Gastroesophageal sphincter (tissue), 4 donors: Measurements from ENCODE around the gene TGFBR2. TPM values are rescaled to one million over a fixed set of nuclear protein-coding genes. Genes with fewer than 3 reads are reported as not detected.

Experiments used
- ATAC-seq: fragments of 150-250 bp; one replicate; pipeline ENCODE4 v1.9.1; 2016; ENCODE audit warnings: mild to moderate bottlenecking, moderate library complexity
- H3K27ac ChIP-seq, 4 donors: fragments of 200-600 bp; sonication (generic) in 3 of 4; 1 replicate in 3 of 4; 2 replicates in 1 of 4; pipeline ENCODE4 v1.5.1; 2016 to 2019
- H3K27me3 ChIP-seq: fragments of 200-600 bp; sonication (generic); one replicate; pipeline ENCODE4 v1.5.1; 2019
- H3K36me3 ChIP-seq, 2 donors: fragments of 200-600 bp; sonication (generic); one replicate each; pipeline ENCODE4 v1.5.1; 2019; ENCODE audit warnings: control low read depth in 1 of 2
- H3K4me1 ChIP-seq, 3 donors: fragments of 200-600 bp; sonication (generic); 1 replicate in 2 of 3; 2 replicates in 1 of 3; pipeline ENCODE4 v1.5.1; 2016 to 2019; ENCODE audit warnings: control low read depth in 2 of 3
- H3K4me3 ChIP-seq, 2 donors: fragments of 200-600 bp; sonication (generic); one replicate each; pipeline ENCODE4 v1.5.1; 2019; ENCODE audit warnings: mild to moderate bottlenecking in 1 of 2, moderate library complexity in 1 of 2
- H3K9me3 ChIP-seq, 3 donors: fragments of 200-600 bp; sonication (generic); one replicate each; pipeline ENCODE4 v1.5.1; 2017 to 2019; ENCODE audit warnings: control low read depth in 2 of 3
- CTCF ChIP-seq, 4 experiments: fragments of 200-600 bp in 2 of 4; fragments of 450-650 bp in 2 of 4; sonication (generic) in 1 of 4; IDR thresholded peaks; one replicate each; pipeline ENCODE4 v1.5.1; 2017 to 2019; ENCODE audit warnings: antibody characterized with exemption in 4 of 4, mild to moderate bottlenecking in 2 of 4, moderate library complexity in 2 of 4
- EP300 ChIP-seq: sonication (generic); formaldehyde crosslinking; IDR thresholded peaks from one replicate; pipeline ENCODE4 v1.6.1; 2017; ENCODE audit warnings: antibody characterized with exemption, mild to moderate bottlenecking
- POLR2A ChIP-seq, 2 donors: fragments of 450-650 bp; IDR thresholded peaks; one replicate each; pipeline ENCODE4 v1.6.1; 2017; ENCODE audit warnings: antibody characterized with exemption in 2 of 2, mild to moderate bottlenecking in 2 of 2, moderate library complexity in 1 of 2
- POLR2AphosphoS5 ChIP-seq: sonication (generic); formaldehyde crosslinking; IDR thresholded peaks from one replicate; pipeline ENCODE4 v1.6.1; 2017; ENCODE audit warnings: antibody characterized with exemption
- WGBS, 2 donors: methylation state at CpG; one replicate each; pipeline ENCODE4 v1.1.5; 2018; ENCODE audit warnings: low coverage in 1 of 2; 5-methylcytosine and 5-hydroxymethylcytosine counted together
- total RNA-seq, 4 donors: library from RNA; depleted of rRNA; stranded (reverse); fragments of >200 nt; gene quantifications; one replicate each; pipeline ENCODE4 v1.1.0, GENCODE V29; 2016

TGFBR2 gene
- total RNA-seq, 4 donors from 2014 or later: 174 to 297 (median 231) TPM

GRCh38 chr3:30642849-30643361 lies 36.5 kb downstream of the TGFBR2 start:
- H3K27ac ChIP-seq: peak overlapping the region; percentile 63 to 85 (median 76)
- ATAC-seq: no peak
- 18 to 24% methylated on average over 3 to 4 of the region's 4 CpGs for WGBS, 2 donors

DNA sequence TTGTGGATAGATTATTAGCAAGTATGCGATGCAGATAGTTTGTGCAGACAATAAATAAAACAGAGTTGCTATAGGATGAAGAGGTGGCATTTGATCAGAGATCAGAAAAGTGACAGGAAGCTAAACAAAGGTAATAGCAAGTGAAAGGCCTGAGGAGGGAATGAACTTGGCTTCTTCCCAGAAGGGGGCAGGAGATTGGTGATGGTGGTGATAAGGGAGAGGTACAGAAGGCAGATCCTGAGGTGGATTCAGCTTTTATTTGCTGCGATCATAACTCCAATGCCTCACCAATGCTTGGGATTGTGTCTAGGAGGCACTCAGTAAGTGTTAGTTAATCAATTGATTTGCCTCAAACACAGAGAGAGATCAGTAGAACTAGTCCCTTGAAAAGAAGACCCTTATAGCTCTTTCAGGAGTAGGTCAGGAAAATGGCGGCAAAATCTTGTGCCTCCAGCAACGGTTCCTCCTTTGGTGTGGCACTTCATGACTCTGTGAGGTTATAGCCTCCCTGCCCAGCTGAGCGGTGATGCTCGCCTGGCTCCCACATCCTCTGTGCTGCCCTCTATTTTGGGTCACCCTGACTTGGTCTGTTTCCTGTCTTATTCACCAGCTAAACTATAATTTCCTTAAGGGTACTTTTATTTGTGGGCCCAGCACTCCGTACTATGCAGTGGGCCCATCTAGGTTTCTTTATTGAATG lies 37.5 kb downstream of the TGFBR2 start:
- 75 to 93% methylated on average over 5 to 7 of the region's 7 CpGs for WGBS, 2 donors
- peaks cover 42 to 87% (median 62%) of the 10 kb centered on the region in 3 donors for H3K4me1 ChIP-seq
- ATAC-seq: peak; percentile 5
- H3K4me3 ChIP-seq: no peak overlapping the region
- peak overlapping the region; percentile 63 to 85 (median 76) for H3K27ac ChIP-seq
- H3K27me3 ChIP-seq: no peaks in the 10 kb centered on the region
- TF ChIP-seq EP300: no peak
- no peak for TF ChIP-seq POLR2A (IDR thresholded peaks at IDR 0.05)
- no peak for TF ChIP-seq POLR2AphosphoS5
- no peak for TF ChIP-seq CTCF (IDR thresholded peaks at IDR 0.05)
- no peaks in the 10 kb centered on the region for H3K9me3 ChIP-seq
- H3K36me3 ChIP-seq: peaks cover 6 to 43% of the 10 kb centered on the region in 2 donors

More at GRCh38 chr3:30642849-30643361, 36.5 kb downstream of the TGFBR2 start:
- Histone ChIP-seq H3K4me1 (peaks cover 38 to 87% (median 57%) of the 10 kb centered on the region in 3 donors), H3K9me3 (no peaks in the 10 kb centered on the region), H3K27me3 (no peaks in the 10 kb centered on the region), H3K4me3 (no peak overlapping the region), H3K36me3 (peaks cover 6 to 33% of the 10 kb centered on the region in 2 donors)
- no peak for TF ChIP-seq CTCF (IDR thresholded peaks at IDR 0.05)
- no peak for TF ChIP-seq POLR2A (IDR thresholded peaks at IDR 0.05)
- TF ChIP-seq POLR2AphosphoS5: no peak
- TF ChIP-seq EP300: no peak

DNA sequence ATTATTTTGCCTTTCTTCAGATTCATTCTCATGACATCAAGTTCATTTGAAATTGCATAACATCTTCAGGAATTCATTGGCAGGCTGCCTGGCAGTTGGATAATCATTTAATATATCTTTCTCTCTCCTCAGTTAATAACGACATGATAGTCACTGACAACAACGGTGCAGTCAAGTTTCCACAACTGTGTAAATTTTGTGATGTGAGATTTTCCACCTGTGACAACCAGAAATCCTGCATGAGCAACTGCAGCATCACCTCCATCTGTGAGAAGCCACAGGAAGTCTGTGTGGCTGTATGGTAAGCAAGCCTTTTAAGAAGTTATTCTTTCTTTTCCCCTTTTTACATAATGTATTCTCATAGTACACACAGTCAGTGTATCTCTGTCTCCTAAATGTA lies 38.2 kb downstream of the TGFBR2 start:
- TF ChIP-seq POLR2AphosphoS5: peak; percentile 27
- no peak for TF ChIP-seq EP300
- Histone ChIP-seq H3K27ac (peak overlapping the region; percentile 63 to 85 (median 76)), H3K27me3 (no peaks in the 10 kb centered on the region), H3K4me1 (peaks cover 41 to 87% (median 65%) of the 10 kb centered on the region in 3 donors), H3K9me3 (no peaks in the 10 kb centered on the region), H3K36me3 (peaks cover 6 to 47% of the 10 kb centered on the region in 2 donors), H3K4me3 (no peak overlapping the region)
- WGBS, 2 donors: 0% methylated on average over 2 of the region's 2 CpGs
- peak; percentile 54 for ATAC-seq

DNA sequence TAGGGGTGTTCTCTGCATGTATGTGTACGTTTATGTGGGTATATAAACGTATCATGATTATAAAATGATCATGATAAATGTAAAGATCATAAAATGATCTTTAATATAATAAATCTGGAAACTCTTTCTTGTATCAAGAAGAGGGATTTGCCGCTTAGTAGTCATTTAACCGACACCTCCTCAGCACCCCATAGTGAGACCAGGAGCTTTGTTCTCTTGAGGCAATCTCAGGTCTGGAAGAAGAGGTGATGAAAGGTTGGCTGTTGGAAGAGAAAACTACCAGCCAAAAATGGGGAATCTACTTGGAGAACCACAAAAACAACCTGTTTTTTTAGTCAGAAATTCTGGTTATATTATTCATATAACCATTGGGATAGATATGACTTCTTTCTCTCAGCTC lies 38.7 kb downstream of the TGFBR2 start:
- TF ChIP-seq POLR2AphosphoS5 (no peak), EP300 (no peak), POLR2A (IDR thresholded peaks at IDR 0.05) (no peak), CTCF (IDR thresholded peaks at IDR 0.05) (no peak)
- WGBS, 2 donors: 56 to 74% methylated on average over 4 of the region's 4 CpGs
- peaks cover 45 to 87% (median 67%) of the 10 kb centered on the region in 3 donors for H3K4me1 ChIP-seq
- no peak overlapping the region for H3K4me3 ChIP-seq
- H3K27ac ChIP-seq: peak overlapping the region; percentile 63 to 85 (median 76)
- H3K9me3 ChIP-seq: no peaks in the 10 kb centered on the region
- no peaks in the 10 kb centered on the region for H3K27me3 ChIP-seq
- ATAC-seq: no peak
- peaks cover 6 to 52% of the 10 kb centered on the region in 2 donors for H3K36me3 ChIP-seq

GRCh38 chr3:30646181-30646876 lies 39.9 kb downstream of the TGFBR2 start:
- Histone ChIP-seq H3K36me3 (peaks cover 9 to 64% of the 10 kb centered on the region in 2 donors), H3K9me3 (no peaks in the 10 kb centered on the region), H3K4me1 (peaks cover 44 to 82% (median 62%) of the 10 kb centered on the region in 3 donors), H3K4me3 (no peak overlapping the region), H3K27me3 (no peaks in the 10 kb centered on the region), H3K27ac (peak overlapping the region in 2 of 4 donors; percentile 33 to 85)
- no peak for ATAC-seq
- 79 to 100% methylated on average over 4 to 5 of the region's 5 CpGs for WGBS, 2 donors
- TF ChIP-seq EP300 (no peak), POLR2A (IDR thresholded peaks at IDR 0.05) (no peak), CTCF (IDR thresholded peaks at IDR 0.05) (no peak), POLR2AphosphoS5 (no peak)
